ENCODE data around the gene CCL16. TPM values are rescaled to one million over a fixed set of nuclear protein-coding genes. Genes with fewer than 3 reads are reported as not detected.
"Not testable (repeated sequence)": the region's sequence is repeated elsewhere in the genome, so short reads cannot be mapped to it uniquely, and the experiment has no call there.

The CCL16 gene
- total RNA-seq, 2 donors from 2014 or later: not detected

DNA sequence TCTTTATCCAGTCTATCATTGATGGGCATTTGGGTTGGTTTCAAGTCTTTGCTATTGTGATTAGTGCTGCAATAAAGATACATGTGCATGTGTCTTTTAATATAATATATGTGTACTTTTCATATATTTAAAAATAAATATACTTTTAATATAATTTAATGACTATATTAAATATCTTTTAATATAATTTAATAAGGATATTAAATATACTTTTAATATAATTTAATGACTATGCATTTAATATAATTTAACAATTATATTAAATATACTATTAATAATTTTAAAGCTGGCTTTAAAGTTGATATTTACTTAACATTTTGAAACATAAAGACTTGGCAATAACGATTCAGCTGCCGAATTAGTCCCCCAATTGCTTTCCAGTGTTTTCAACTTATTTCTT is 35.3 kb upstream of the CCL16 start:
- TF ChIP-seq, protein P1, sequence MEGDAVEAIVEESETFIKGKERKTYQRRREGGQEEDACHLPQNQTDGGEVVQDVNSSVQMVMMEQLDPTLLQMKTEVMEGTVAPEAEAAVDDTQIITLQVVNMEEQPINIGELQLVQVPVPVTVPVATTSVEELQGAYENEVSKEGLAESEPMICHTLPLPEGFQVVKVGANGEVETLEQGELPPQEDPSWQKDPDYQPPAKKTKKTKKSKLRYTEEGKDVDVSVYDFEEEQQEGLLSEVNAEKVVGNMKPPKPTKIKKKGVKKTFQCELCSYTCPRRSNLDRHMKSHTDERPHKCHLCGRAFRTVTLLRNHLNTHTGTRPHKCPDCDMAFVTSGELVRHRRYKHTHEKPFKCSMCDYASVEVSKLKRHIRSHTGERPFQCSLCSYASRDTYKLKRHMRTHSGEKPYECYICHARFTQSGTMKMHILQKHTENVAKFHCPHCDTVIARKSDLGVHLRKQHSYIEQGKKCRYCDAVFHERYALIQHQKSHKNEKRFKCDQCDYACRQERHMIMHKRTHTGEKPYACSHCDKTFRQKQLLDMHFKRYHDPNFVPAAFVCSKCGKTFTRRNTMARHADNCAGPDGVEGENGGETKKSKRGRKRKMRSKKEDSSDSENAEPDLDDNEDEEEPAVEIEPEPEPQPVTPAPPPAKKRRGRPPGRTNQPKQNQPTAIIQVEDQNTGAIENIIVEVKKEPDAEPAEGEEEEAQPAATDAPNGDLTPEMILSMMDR (conservative IDR thresholded peaks at IDR 0.05): no peak
- H3K27ac Mint-ChIP-seq: no peak overlapping the region
- no peaks in the 10 kb centered on the region for H3K36me3 Mint-ChIP-seq (ENCODE audit: low read depth)
- peaks cover 15% of the 10 kb centered on the region for H3K27me3 ChIP-seq (ENCODE audit: control insufficient read depth, insufficient read depth, low read length, poor library complexity, severe bottlenecking)
- no peaks in the 10 kb centered on the region for H3K4me1 ChIP-seq (ENCODE audit: control insufficient read depth, insufficient read depth, low read length)
- H3K4me3 ChIP-seq (ENCODE audit: low read length): no peak overlapping the region
- no peak overlapping the region for H3K4me3 Mint-ChIP-seq
- no peaks in the 10 kb centered on the region for H3K36me3 ChIP-seq (ENCODE audit: control insufficient read depth, insufficient read depth, low read length)
- H3K27me3 Mint-ChIP-seq (ENCODE audit: insufficient read depth): peaks cover 31% of the 10 kb centered on the region
- DNase-seq: no peak
- WGBS, 2 experiments (ENCODE audit: insufficient coverage in 1 of 2, insufficient read length in 1 of 2): 100% methylated on average over 2 of the region's 2 CpGs; no CpG with 5 or more reads in 1 of the 2 experiments
- no peaks in the 10 kb centered on the region for H3K4me1 Mint-ChIP-seq
- no peak overlapping the region for H3K27ac ChIP-seq (ENCODE audit: low read depth, low read length)
- H3K9me3 ChIP-seq (ENCODE audit: control insufficient read depth, low read length): peaks cover 6% of the 10 kb centered on the region
- H3K9ac ChIP-seq (ENCODE audit: extremely low read depth, low read length, poor library complexity, severe bottlenecking): no peak overlapping the region
- peaks cover 22% of the 10 kb centered on the region for H3K9me3 Mint-ChIP-seq

DNA sequence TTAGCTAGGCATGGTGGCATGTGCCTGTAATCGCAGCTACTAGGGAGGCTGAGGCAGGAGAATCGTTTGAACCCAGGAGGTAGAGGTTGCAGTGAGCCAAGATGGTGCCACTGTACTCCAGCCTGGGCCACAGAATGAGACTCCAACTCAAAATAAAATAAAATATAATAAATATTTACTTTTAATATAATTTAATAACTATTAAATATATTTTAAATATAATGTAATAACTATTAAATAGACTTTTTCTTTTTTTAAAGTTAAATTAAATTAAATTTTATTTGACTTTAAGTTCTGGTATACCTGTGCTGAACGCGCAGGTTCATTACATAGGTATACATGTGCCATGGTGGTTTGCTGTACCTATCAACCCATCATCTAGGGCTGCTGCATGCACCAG is 34.6 kb upstream of the CCL16 start:
- 92 to 98% methylated on average over 4 of the region's 4 CpGs for WGBS, 2 experiments (ENCODE audit: insufficient coverage in 1 of 2, insufficient read length in 1 of 2)
- H3K9me3 ChIP-seq (ENCODE audit: control insufficient read depth, low read length); H3K27ac Mint-ChIP-seq; H3K36me3 Mint-ChIP-seq (ENCODE audit: low read depth); H3K4me3 ChIP-seq (ENCODE audit: low read length); DNase-seq; H3K4me1 ChIP-seq (ENCODE audit: control insufficient read depth, insufficient read depth, low read length); H3K9ac ChIP-seq (ENCODE audit: extremely low read depth, low read length, poor library complexity, severe bottlenecking); H3K4me3 Mint-ChIP-seq; H3K36me3 ChIP-seq (ENCODE audit: control insufficient read depth, insufficient read depth, low read length); H3K27ac ChIP-seq (ENCODE audit: low read depth, low read length); H3K4me1 Mint-ChIP-seq: not testable (repeated sequence)
- Mint-ChIP-seq H3K9me3 (peaks cover 28% of the 10 kb centered on the region), H3K27me3 (ENCODE audit: insufficient read depth) (peaks cover 30% of the 10 kb centered on the region)
- H3K27me3 ChIP-seq (ENCODE audit: control insufficient read depth, insufficient read depth, low read length, poor library complexity, severe bottlenecking): peaks cover 15% of the 10 kb centered on the region

DNA sequence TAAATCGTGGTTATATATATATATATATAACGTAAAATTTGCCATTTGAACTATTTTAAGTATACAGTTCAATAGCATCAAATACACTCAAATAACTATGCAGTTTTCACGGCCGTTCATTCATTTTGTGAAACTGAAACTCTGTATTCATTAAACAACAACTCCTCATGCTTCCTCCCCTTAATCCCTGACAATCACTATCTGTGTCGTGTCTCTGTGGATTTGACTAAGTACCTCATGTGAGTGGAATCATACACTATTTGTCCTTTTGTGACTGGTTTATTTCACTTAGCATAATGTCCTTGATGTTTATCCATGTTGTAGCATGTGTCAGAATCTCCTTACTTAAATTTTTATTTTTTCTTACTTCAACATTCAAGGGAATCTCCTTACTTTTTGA is 33.6 kb upstream of the CCL16 start:
- Histone ChIP-seq H3K36me3 (ENCODE audit: control insufficient read depth, insufficient read depth, low read length) (no peaks in the 10 kb centered on the region), H3K9ac (ENCODE audit: extremely low read depth, low read length, poor library complexity, severe bottlenecking) (no peak overlapping the region), H3K9me3 (ENCODE audit: control insufficient read depth, low read length) (peaks cover 6% of the 10 kb centered on the region), H3K4me3 (ENCODE audit: low read length) (no peak overlapping the region), H3K27me3 (ENCODE audit: control insufficient read depth, insufficient read depth, low read length, poor library complexity, severe bottlenecking) (peaks cover 9% of the 10 kb centered on the region), H3K27ac (ENCODE audit: low read depth, low read length) (no peak overlapping the region), H3K4me1 (ENCODE audit: control insufficient read depth, insufficient read depth, low read length) (no peaks in the 10 kb centered on the region)
- TF ChIP-seq, protein P1 (conservative IDR thresholded peaks at IDR 0.05): no peak
- WGBS, 2 experiments (ENCODE audit: insufficient coverage in 1 of 2, insufficient read length in 1 of 2): 89 to 95% methylated on average over 3 to 4 of the region's 5 CpGs
- Mint-ChIP-seq H3K4me3 (no peak overlapping the region), H3K9me3 (peaks cover 38% of the 10 kb centered on the region), H3K27me3 (ENCODE audit: insufficient read depth) (peaks cover 23% of the 10 kb centered on the region), H3K36me3 (ENCODE audit: low read depth) (no peaks in the 10 kb centered on the region), H3K4me1 (no peaks in the 10 kb centered on the region), H3K27ac (no peak overlapping the region)
- no peak for DNase-seq

DNA sequence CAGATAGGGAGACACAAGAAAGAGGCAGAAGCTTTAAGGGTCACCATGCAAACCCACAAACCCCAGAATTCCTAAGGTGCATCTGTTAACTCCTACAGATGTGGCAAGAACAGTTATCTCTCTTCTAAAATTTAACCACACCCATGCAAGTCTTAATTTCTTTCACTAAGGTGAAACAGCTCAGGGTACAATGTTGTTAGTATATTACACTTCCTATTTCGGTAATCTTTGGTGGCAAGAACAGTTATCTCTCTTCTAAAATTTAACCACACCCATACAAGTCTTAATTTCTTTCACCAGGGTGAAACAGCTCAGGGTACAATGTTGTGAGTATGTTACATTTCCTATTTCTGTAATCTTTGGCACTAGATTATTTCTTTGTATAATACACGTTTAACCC is 29.9 kb upstream of the CCL16 start:
- Histone ChIP-seq H3K9ac (ENCODE audit: extremely low read depth, low read length, poor library complexity, severe bottlenecking) (no peak overlapping the region), H3K36me3 (ENCODE audit: control insufficient read depth, insufficient read depth, low read length) (no peaks in the 10 kb centered on the region), H3K27me3 (ENCODE audit: control insufficient read depth, insufficient read depth, low read length, poor library complexity, severe bottlenecking) (no peaks in the 10 kb centered on the region), H3K4me1 (ENCODE audit: control insufficient read depth, insufficient read depth, low read length) (no peaks in the 10 kb centered on the region), H3K4me3 (ENCODE audit: low read length) (no peak overlapping the region), H3K9me3 (ENCODE audit: control insufficient read depth, low read length) (peaks cover 24% of the 10 kb centered on the region), H3K27ac (ENCODE audit: low read depth, low read length) (no peak overlapping the region)
- no peaks in the 10 kb centered on the region for H3K4me1 Mint-ChIP-seq
- no peak overlapping the region for H3K4me3 Mint-ChIP-seq
- no peaks in the 10 kb centered on the region for H3K36me3 Mint-ChIP-seq (ENCODE audit: low read depth)
- WGBS, 2 experiments (ENCODE audit: insufficient coverage in 1 of 2, insufficient read length in 1 of 2): 89 to 100% methylated on average over 1 of the region's 2 CpGs
- TF ChIP-seq, protein P1 (conservative IDR thresholded peaks at IDR 0.05): no peak
- H3K27me3 Mint-ChIP-seq (ENCODE audit: insufficient read depth): peaks cover 16% of the 10 kb centered on the region
- H3K27ac Mint-ChIP-seq: no peak overlapping the region
- peaks cover 64% of the 10 kb centered on the region for H3K9me3 Mint-ChIP-seq
- no peak for DNase-seq
